ENCODE measurements around the gene GLRX.

DNA sequence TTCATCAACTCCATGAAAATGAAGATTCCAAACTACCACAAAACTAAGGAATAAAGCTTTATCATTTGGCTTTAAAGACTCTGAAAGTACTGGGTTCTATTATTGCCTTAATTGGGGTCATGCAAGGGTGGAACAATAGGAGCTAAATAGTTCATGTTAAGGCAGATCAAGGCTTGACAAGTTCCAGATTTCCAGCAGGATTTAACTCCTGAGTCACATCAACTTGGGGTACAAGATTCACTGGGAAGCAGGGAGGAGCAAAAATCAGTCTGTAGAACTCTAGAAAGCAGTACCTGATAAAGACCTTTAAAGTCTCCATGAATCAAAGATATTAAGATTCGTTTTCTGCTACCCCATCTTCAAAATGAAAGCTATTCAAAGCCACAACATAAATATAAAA, 41.9 kb upstream of the GLRX start:
- TF ChIP-seq, protein P1, sequence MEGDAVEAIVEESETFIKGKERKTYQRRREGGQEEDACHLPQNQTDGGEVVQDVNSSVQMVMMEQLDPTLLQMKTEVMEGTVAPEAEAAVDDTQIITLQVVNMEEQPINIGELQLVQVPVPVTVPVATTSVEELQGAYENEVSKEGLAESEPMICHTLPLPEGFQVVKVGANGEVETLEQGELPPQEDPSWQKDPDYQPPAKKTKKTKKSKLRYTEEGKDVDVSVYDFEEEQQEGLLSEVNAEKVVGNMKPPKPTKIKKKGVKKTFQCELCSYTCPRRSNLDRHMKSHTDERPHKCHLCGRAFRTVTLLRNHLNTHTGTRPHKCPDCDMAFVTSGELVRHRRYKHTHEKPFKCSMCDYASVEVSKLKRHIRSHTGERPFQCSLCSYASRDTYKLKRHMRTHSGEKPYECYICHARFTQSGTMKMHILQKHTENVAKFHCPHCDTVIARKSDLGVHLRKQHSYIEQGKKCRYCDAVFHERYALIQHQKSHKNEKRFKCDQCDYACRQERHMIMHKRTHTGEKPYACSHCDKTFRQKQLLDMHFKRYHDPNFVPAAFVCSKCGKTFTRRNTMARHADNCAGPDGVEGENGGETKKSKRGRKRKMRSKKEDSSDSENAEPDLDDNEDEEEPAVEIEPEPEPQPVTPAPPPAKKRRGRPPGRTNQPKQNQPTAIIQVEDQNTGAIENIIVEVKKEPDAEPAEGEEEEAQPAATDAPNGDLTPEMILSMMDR (IDR thresholded peaks at IDR 0.05; ENCODE audit: insufficient read depth, low read length) = no peak
- TF ChIP-seq POLR2AphosphoS5 (IDR thresholded peaks at IDR 0.05; ENCODE audit: low read depth) (no peak), GABPA (IDR thresholded peaks at IDR 0.05; ENCODE audit: low read depth) (no peak)
